Fibroblast of lung (primary cell): ENCODE results near the gene MYO3B.

ENCODE experiments used
- EZH2 ChIP-seq: IDR thresholded peaks from 2 replicates; pipeline ENCODE4 v1.5.1; 2012; ENCODE audit warnings: low read length, control low read depth, mild to moderate bottlenecking; ENCODE audit errors: missing control alignments
- TF ChIP-seq, protein P1 (sequence below), 2 donors: IDR thresholded peaks in 1 of 2; conservative IDR thresholded peaks in 1 of 2; 1 replicate in 1 of 2; 2 replicates in 1 of 2; pipeline ENCODE4 v1.5.1; 2011 to 2012; ENCODE audit warnings: low read length in 2 of 2, control low read depth in 1 of 2, inconsistent platforms in 1 of 2, low read depth in 1 of 2, mild to moderate bottlenecking in 1 of 2

DNA sequence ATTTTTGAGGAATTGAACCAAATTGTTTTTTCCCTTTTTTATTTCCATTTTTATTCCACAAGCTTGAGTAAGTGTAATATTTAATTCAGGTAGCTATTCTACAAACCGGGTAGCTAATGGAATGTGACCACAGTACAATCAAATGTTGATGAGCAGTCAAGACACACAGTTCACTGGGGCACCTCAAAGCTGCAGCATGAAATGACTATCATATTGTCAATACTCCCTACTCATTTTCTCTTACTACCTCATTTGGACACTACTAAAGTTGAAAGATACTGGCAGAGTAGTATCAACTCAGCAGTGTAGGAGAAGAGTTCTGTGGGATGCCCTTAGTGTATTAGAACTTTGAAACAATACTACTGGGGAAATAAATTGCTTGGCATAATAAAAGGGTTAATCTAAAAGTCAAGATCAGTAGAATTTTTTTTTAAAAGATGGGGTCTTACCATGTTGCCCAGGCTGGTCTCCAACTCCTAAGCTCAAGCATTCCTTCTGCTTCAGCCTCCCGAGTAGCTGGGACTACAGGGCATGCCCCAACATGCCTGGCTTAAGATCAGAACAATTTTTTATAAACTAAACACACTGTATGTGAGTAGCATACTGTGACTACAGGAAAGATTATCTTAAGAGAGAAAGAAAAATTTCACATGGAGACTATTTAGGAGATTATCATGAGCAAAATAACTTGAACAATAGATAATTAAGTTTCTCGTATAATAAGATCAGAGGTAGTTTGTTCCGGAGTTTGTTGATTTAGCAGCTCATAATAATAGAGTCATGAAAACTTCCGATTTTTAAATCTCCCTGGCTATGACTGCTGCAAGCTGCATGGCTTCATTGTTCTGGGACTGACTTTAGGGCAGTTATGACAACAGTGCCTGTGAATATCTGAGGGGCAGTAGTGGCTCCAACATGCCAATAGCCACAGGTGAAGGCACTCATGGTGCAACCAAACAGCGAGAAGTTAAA lies 43.7 kb downstream of the MYO3B start:
- TF ChIP-seq EZH2: no peak
- TF ChIP-seq, protein P1, sequence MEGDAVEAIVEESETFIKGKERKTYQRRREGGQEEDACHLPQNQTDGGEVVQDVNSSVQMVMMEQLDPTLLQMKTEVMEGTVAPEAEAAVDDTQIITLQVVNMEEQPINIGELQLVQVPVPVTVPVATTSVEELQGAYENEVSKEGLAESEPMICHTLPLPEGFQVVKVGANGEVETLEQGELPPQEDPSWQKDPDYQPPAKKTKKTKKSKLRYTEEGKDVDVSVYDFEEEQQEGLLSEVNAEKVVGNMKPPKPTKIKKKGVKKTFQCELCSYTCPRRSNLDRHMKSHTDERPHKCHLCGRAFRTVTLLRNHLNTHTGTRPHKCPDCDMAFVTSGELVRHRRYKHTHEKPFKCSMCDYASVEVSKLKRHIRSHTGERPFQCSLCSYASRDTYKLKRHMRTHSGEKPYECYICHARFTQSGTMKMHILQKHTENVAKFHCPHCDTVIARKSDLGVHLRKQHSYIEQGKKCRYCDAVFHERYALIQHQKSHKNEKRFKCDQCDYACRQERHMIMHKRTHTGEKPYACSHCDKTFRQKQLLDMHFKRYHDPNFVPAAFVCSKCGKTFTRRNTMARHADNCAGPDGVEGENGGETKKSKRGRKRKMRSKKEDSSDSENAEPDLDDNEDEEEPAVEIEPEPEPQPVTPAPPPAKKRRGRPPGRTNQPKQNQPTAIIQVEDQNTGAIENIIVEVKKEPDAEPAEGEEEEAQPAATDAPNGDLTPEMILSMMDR (conservative IDR thresholded peaks at IDR 0.05 in 1 of 2, IDR thresholded peaks at IDR 0.05 in 1 of 2; ENCODE audit: low read depth in 1 of 2, low read length in 2 of 2): no peak
